ENCODE results near the gene CYP46A1. TPM values are rescaled to one million over a fixed set of nuclear protein-coding genes. Genes with fewer than 3 reads are reported as not detected.

Gene CYP46A1
- total RNA-seq, 1 donor from 2014 or later, result under 0.01 TPM

DNA sequence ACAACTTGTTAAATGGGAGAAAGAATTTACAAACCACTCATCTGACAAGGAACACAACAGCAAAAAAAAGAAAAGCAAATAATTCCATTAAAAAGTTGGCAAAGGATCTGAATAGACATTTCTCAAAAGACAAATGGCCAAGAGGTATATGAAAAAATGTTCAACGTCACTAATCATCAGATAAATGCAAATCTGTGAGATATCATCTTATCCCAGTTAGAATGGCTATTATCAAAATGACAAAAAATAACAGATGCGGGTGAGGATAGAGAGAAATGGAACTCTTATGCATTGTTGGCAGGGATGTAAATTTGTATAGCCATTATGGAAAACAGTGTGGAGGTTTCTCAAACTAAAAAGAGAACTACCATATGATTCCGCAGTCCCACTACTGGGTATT lies 29.9 kb downstream of the CYP46A1 start:
- DNase-seq (ENCODE audit: low read depth), result no peak
- TF ChIP-seq, protein P1, sequence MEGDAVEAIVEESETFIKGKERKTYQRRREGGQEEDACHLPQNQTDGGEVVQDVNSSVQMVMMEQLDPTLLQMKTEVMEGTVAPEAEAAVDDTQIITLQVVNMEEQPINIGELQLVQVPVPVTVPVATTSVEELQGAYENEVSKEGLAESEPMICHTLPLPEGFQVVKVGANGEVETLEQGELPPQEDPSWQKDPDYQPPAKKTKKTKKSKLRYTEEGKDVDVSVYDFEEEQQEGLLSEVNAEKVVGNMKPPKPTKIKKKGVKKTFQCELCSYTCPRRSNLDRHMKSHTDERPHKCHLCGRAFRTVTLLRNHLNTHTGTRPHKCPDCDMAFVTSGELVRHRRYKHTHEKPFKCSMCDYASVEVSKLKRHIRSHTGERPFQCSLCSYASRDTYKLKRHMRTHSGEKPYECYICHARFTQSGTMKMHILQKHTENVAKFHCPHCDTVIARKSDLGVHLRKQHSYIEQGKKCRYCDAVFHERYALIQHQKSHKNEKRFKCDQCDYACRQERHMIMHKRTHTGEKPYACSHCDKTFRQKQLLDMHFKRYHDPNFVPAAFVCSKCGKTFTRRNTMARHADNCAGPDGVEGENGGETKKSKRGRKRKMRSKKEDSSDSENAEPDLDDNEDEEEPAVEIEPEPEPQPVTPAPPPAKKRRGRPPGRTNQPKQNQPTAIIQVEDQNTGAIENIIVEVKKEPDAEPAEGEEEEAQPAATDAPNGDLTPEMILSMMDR (conservative IDR thresholded peaks at IDR 0.05; ENCODE audit: low read depth, low read length), result no peak
- no peak overlapping the region for H3K4me3 ChIP-seq (ENCODE audit: low read depth, low read length)

DNA sequence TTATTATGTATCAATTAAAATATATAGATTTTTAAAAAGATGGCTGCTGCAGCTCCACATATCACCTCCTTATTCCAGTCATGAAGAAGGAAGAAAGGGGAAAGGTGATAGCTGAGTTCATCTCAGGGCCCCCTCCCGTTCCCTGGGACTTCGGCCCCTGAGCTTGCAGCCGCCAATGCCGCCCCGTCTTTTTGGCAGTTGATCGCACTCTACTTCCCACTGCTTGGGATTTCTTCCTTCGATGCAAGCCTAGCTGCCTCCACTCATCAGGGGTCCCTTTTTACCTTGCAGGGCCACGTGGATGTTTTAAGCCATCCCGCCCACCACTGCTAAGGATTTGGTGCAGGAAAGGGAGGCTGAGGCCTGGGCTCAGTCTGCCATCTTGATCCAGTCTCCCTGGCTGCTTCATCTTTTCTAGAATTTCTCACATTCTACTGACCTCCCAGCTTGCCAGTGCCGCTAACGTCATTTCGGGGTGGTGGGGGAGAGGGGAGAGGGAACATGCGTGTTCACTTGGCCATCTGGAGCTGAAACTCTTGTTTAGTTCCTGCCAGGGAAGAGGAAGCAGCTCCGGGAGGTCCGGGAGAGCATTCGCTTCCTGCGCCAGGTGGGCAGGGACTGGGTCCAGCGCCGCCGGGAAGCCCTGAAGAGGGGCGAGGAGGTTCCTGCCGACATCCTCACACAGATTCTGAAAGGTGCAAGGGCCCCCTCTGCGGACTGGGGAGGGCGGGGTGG lies 31.3 kb downstream of the CYP46A1 start:
- DNase-seq (ENCODE audit: low read depth), result no peak
- TF ChIP-seq, protein P1 (conservative IDR thresholded peaks at IDR 0.05; ENCODE audit: low read depth, low read length), result no peak
- H3K4me3 ChIP-seq (ENCODE audit: low read depth, low read length), result no peak overlapping the region

DNA sequence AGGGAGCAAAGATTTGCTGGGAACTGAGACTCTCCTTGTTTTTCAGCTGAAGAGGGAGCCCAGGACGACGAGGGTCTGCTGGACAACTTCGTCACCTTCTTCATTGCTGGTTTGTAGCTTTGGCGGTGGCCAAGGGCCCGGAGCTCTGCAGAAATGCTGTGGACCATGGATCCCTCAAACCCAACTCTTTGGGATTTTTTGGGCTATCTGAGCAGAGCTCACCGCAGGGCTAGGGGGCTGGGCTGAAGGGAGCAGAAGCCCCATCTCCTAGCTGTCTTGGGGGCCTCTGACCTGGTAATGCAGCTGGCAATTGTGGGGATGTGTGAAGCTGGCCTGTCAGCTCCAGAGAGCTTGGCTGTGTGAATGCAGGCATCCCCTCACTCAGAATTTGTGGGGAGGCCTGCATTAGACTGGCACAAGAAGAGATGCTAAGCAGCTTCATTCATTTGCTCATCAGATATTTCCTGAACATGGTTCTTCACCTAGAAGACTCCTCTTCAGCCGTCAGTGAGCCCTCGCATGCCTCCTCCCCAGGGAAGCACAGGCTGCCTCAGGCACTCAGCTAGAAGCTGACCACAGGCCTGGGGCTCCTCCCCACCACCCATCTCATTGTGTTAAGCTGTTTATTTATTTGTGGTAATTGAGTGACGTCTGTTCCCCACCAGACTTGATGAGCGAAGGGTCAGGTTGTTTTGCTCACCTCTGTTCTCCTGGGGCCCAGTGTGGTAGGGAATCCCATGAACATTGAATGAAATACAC lies 32.2 kb downstream of the CYP46A1 start:
- DNase-seq (ENCODE audit: low read depth), result no peak
- H3K4me3 ChIP-seq (ENCODE audit: low read depth, low read length), result no peak overlapping the region
- TF ChIP-seq, protein P1 (conservative IDR thresholded peaks at IDR 0.05; ENCODE audit: low read depth, low read length), result no peak

DNA sequence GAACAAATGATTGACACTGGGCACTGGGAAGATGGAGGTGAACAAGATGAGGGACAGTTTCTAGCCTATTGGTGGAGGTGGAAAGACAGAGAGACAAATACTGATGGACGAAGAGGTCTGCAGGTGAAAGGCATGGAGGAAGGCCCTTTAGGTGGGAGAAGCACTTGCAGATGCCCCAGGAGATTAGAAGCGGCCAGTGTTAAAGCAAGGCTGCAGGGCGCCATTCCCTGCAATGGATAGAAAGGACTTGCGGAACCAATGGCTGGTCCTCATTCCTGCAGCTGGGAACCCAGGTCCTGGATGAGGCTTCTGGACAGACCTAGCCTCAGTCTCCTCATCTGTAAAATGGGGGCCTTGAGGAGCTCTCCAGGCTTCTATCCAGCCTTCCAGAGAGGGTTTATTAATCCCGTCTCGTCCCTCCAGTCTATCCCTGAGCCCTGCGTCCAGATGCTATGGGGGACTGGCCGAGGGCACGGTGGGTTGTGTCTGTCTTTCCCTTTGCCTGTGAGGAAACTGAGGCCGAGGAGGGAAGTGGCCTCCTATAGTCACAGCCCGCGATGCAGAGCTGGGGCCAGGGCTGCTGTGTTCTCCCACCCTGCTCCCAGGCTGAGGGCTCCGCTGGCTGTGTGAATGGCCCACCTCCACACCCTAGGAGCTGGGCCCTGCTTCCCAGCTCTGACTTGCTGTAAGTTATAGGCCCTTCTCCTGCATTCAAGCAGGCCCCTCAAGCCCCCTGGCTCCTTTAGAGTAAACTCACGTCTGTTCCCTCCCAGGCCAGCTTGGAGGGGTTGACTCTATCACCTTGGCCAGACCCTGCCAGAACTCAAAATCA lies 33.0 kb downstream of the CYP46A1 start:
- no peak overlapping the region for H3K4me3 ChIP-seq (ENCODE audit: low read depth, low read length)
- TF ChIP-seq, protein P1 (conservative IDR thresholded peaks at IDR 0.05; ENCODE audit: low read depth, low read length), result no peak
- DNase-seq (ENCODE audit: low read depth), result no peak

DNA sequence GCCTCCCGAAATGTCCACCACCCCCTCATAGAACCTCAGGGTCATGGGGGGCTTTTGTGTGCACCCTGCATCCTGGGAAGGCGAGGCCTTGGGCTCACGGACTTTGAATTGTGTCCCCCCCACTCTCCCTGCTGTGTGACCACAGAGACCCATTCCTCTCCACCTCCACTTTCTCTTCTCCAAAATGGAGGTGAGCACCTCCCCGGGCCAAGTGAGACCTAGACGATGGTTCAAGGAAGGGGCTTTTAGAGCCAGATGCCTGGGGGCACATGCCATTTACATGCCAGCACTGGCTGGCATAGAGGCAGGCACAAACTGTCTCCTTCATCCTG lies 33.5 kb downstream of the CYP46A1 start:
- DNase-seq (ENCODE audit: low read depth), result no peak
- TF ChIP-seq, protein P1 (conservative IDR thresholded peaks at IDR 0.05; ENCODE audit: low read depth, low read length), result no peak

DNA sequence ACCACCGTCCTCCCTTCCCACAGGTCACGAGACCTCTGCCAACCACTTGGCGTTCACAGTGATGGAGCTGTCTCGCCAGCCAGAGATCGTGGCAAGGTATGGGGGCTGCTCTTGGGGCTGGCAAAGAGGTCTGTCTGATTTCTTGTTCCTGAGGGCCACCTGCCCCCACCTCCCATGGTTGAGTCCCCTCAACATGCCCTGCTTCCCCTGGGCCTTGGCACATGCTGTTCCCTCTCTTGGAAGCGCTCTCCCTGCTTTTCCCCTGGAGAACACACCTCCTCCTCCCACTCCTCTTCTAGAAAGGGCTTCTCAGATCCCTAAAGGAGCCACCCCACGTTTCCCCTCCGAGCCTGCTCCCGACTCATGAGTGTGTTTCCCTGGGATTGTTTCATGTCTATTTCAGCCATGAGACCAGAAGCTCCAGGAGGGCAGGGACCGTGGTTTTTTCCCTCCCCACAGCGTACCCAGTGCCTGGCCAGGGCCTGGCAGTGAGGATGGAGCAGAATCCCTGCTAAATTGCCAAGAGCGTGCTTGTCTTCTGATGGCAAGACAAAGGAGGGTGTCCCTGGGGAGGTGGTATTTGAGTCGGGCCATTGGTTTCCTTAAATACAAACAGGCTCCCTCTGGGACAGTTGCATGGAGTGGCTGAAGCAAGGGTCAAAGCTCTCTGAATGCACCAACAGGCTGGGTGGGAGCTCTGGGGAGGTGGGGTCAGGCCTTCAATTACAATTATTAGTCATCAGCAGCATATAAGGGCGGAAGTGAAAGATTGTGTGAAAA lies 34.1 kb downstream of the CYP46A1 start:
- no peak overlapping the region for H3K4me3 ChIP-seq (ENCODE audit: low read depth, low read length)
- no peak for DNase-seq (ENCODE audit: low read depth)
- TF ChIP-seq, protein P1 (conservative IDR thresholded peaks at IDR 0.05; ENCODE audit: low read depth, low read length), result no peak

More for the DNA sequence above, 33.5 kb downstream of the CYP46A1 start:
- no peak overlapping the region for H3K4me3 ChIP-seq (ENCODE audit: low read depth, low read length)
